Measurements from ENCODE around the gene ARPC5L. TPM values are rescaled to one million over a fixed set of nuclear protein-coding genes. Genes with fewer than 3 reads are reported as not detected.

Gene ARPC5L
- total RNA-seq (2021) (73.3 and 73.9 TPM in 2 replicates), Bru-seq, nascent RNA (percentile 82 among the genes with signal in this experiment), BruChase-seq, experiment 1, labeled RNA remaining after a 2-hour chase (percentile 86 among the genes with signal in this experiment), BruChase-seq, experiment 2, labeled RNA remaining after a 6-hour chase (percentile 86 among the genes with signal in this experiment)
- long read RNA-seq, transcript ARPC5L-203 (3 exons, 1,877 nt), result minor isoform, 11 of 122 reads
- long read RNA-seq, transcript ARPC5L-201 (4 exons, 1,325 nt), result major isoform, 96 of 122 reads
- long read RNA-seq, partial matches to known transcripts, result 0 of 122 reads
- long read RNA-seq, other reads (novel, unspliced or antisense), result 14 of 122 reads

- Histone ChIP-seq H3K4me1 (ENCODE audit: insufficient read depth, low read length, poor library complexity, severe bottlenecking) (peaks cover 30% of the 10 kb centered on the region), H3K27me3 (replicated peaks; ENCODE audit: insufficient read depth, low read depth, low read length, poor library complexity) (no peaks in the 10 kb centered on the region), H3K36me3 (ENCODE audit: insufficient read depth, low read length, poor library complexity, severe bottlenecking) (peaks cover 49% of the 10 kb centered on the region), H3K27ac (ENCODE audit: low read depth, low read length, poor library complexity, severe bottlenecking) (peak within 1 kb of the TSS; percentile 98), H3K9me3 (ENCODE audit: low read depth, low read length, poor library complexity, severe bottlenecking) (no peaks in the 10 kb centered on the region), H3K4me3 (ENCODE audit: low read depth, low read length, poor library complexity, severe bottlenecking) (peak within 1 kb of the TSS; percentile 96)
- no peak for TF ChIP-seq EZH2 (IDR thresholded peaks at IDR 0.05; ENCODE audit: borderline replicate concordance, low read depth, low read length, poor library complexity, severe bottlenecking)
- TF ChIP-seq, protein P1, sequence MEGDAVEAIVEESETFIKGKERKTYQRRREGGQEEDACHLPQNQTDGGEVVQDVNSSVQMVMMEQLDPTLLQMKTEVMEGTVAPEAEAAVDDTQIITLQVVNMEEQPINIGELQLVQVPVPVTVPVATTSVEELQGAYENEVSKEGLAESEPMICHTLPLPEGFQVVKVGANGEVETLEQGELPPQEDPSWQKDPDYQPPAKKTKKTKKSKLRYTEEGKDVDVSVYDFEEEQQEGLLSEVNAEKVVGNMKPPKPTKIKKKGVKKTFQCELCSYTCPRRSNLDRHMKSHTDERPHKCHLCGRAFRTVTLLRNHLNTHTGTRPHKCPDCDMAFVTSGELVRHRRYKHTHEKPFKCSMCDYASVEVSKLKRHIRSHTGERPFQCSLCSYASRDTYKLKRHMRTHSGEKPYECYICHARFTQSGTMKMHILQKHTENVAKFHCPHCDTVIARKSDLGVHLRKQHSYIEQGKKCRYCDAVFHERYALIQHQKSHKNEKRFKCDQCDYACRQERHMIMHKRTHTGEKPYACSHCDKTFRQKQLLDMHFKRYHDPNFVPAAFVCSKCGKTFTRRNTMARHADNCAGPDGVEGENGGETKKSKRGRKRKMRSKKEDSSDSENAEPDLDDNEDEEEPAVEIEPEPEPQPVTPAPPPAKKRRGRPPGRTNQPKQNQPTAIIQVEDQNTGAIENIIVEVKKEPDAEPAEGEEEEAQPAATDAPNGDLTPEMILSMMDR (conservative IDR thresholded peaks at IDR 0.05; ENCODE audit: low read depth, low read length), result peak; percentile 31; the same call in 1 of the 2 replicates
- intact Hi-C loops (cut with micrococcal nuclease; ENCODE audit: unreplicated experiment), result no loop called here
- peak; percentile 98 for DNase-seq (ENCODE audit: low spot score)
- BruUV-seq (replicated peaks), result no TSS peak
- ChIA-PET POLR2A (ENCODE audit: low non-redundant PET) (no interaction called here), CTCF (interaction anchor here (1.0 kb wide), 1 partner anchor 394 kb away, joined by 3 read pairs; no protein-coding TSS in a partner anchor)
Measured at GRCh38 chr9:124861342-124862229, at the start of gene ARPC5L, which contains the start of gene RPL35. Gene ARPC5L (plus strand): TSS chr9:124862130. CDS start chr9:124869291, 7,161 bp downstream. Gene RPL35 (minus strand): TSS chr9:124861957. CDS start chr9:124861912, 45 bp downstream.

- Histone ChIP-seq H3K27me3 (replicated peaks; ENCODE audit: insufficient read depth, low read depth, low read length, poor library complexity) (no peaks in the 10 kb centered on the region), H3K4me1 (ENCODE audit: insufficient read depth, low read length, poor library complexity, severe bottlenecking) (no peaks in the 10 kb centered on the region), H3K4me3 (ENCODE audit: low read depth, low read length, poor library complexity, severe bottlenecking) (no peak overlapping the region), H3K27ac (ENCODE audit: low read depth, low read length, poor library complexity, severe bottlenecking) (no peak overlapping the region), H3K36me3 (ENCODE audit: insufficient read depth, low read length, poor library complexity, severe bottlenecking) (no peaks in the 10 kb centered on the region), H3K9me3 (ENCODE audit: low read depth, low read length, poor library complexity, severe bottlenecking) (no peaks in the 10 kb centered on the region)
- ChIA-PET CTCF (no interaction called here), POLR2A (ENCODE audit: low non-redundant PET) (no interaction called here)
- TF ChIP-seq, protein P1 (conservative IDR thresholded peaks at IDR 0.05; ENCODE audit: low read depth, low read length), result no peak
- no peak for TF ChIP-seq EZH2 (IDR thresholded peaks at IDR 0.05; ENCODE audit: borderline replicate concordance, low read depth, low read length, poor library complexity, severe bottlenecking)
- DNase-seq (ENCODE audit: low spot score), result peak; percentile 73
- intact Hi-C loops (cut with micrococcal nuclease; ENCODE audit: unreplicated experiment), result no loop called here
- BruUV-seq (replicated peaks), result no TSS peak
Measured at GRCh38 chr9:124812441-124812876, 49.5 kb upstream of the ARPC5L start.

DNA sequence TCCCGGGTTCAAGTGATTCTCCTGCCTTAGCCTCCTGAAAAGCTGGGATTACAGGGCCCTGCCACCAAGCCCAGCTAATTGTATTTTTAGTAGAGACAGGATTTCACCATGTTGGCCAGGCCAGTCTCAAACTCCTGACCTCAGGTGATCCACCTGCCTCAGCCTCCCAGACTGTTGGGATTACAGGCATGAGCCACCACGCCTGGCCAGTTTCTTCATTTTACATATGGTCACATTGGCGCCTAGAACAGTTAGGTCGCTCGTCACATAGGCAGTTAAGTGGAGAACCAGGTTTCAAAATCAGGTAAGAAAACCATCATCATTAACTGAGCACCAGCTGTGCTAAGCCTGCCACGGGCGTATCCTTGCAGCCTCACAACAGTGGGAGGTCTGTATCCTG is 48.9 kb upstream of the ARPC5L start:
- Histone ChIP-seq H3K4me3 (ENCODE audit: low read depth, low read length, poor library complexity, severe bottlenecking) (no peak overlapping the region), H3K27ac (ENCODE audit: low read depth, low read length, poor library complexity, severe bottlenecking) (no peak overlapping the region), H3K27me3 (replicated peaks; ENCODE audit: insufficient read depth, low read depth, low read length, poor library complexity) (no peaks in the 10 kb centered on the region), H3K4me1 (ENCODE audit: insufficient read depth, low read length, poor library complexity, severe bottlenecking) (no peaks in the 10 kb centered on the region), H3K36me3 (ENCODE audit: insufficient read depth, low read length, poor library complexity, severe bottlenecking) (no peaks in the 10 kb centered on the region), H3K9me3 (ENCODE audit: low read depth, low read length, poor library complexity, severe bottlenecking) (no peaks in the 10 kb centered on the region)
- intact Hi-C loops (cut with micrococcal nuclease; ENCODE audit: unreplicated experiment), result no loop called here
- no peak for TF ChIP-seq EZH2 (IDR thresholded peaks at IDR 0.05; ENCODE audit: borderline replicate concordance, low read depth, low read length, poor library complexity, severe bottlenecking)
- TF ChIP-seq, protein P1 (conservative IDR thresholded peaks at IDR 0.05; ENCODE audit: low read depth, low read length), result no peak
- ChIA-PET POLR2A (ENCODE audit: low non-redundant PET) (no interaction called here), CTCF (no interaction called here)
- BruUV-seq (replicated peaks), result no TSS peak
- no peak for DNase-seq (ENCODE audit: low spot score)
